Measurements from ENCODE around the gene LIN7A. TPM values are rescaled to one million over a fixed set of nuclear protein-coding genes. Genes with fewer than 3 reads are reported as not detected.
"Not testable (repeated sequence)": the region's sequence is repeated elsewhere in the genome, so short reads cannot be mapped to it uniquely, and the experiment has no call there.

Gene LIN7A
- total RNA-seq, 6 donors from 2014 or later: 7.9 to 32.5 (median 13.8) TPM

DNA sequence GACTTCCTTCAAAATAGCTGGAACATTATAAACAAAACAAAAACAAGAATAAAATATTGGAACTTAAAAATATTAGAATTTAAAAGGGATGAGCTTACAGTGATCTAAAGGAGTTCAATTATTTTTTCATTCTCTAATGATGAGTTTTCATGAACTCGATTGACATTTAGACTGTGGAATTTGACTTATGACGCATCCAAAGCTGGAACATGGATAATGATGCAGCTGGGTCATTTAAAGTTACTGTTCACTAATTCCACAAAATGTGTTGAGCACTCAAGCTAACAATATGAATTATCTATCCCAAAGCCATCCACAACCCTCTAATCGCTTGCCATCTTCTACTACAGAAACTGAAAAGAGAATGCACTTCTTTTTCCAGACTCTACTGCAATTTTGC is 42.5 kb downstream of the LIN7A start:
- Histone ChIP-seq H3K27me3 (no peaks in the 10 kb centered on the region), H3K4me1 (no peaks in the 10 kb centered on the region), H3K27ac (no peak overlapping the region), H3K9me3 (no peaks in the 10 kb centered on the region), H3K4me3 (no peak overlapping the region), H3K36me3 (no peaks in the 10 kb centered on the region)
- ATAC-seq (ENCODE audit: low FRiP score in 2 of 2) (no peak), DNase-seq (no peak)
- TF ChIP-seq, protein P1, sequence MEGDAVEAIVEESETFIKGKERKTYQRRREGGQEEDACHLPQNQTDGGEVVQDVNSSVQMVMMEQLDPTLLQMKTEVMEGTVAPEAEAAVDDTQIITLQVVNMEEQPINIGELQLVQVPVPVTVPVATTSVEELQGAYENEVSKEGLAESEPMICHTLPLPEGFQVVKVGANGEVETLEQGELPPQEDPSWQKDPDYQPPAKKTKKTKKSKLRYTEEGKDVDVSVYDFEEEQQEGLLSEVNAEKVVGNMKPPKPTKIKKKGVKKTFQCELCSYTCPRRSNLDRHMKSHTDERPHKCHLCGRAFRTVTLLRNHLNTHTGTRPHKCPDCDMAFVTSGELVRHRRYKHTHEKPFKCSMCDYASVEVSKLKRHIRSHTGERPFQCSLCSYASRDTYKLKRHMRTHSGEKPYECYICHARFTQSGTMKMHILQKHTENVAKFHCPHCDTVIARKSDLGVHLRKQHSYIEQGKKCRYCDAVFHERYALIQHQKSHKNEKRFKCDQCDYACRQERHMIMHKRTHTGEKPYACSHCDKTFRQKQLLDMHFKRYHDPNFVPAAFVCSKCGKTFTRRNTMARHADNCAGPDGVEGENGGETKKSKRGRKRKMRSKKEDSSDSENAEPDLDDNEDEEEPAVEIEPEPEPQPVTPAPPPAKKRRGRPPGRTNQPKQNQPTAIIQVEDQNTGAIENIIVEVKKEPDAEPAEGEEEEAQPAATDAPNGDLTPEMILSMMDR (IDR thresholded peaks at IDR 0.05): no peak
- TF ChIP-seq POLR2AphosphoS5 (IDR thresholded peaks at IDR 0.05) (no peak), EP300 (IDR thresholded peaks at IDR 0.05) (no peak), POLR2A (IDR thresholded peaks at IDR 0.05) (no peak)
- 85 to 90% methylated on average over 3 of the region's 3 CpGs for WGBS, 2 donors

DNA sequence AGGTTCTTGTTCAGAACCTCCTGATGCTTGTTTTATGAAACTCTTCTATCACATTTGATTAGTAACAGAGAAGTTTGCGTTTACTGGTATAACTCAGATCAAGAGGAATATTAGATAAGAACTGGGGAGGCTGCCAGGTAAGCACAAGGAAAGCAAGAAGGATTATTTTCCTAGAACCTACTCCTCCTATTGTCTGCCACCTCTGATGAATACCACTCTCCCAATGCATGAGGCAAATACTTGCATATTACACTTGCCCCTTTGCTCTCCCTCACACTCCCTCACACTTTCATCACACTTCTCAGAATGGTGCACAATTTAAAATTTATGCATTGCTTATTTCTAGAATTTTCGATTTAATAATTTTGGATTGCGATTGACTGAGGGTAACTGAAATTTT is 43.6 kb downstream of the LIN7A start:
- DNase-seq (no peak), ATAC-seq (ENCODE audit: low FRiP score in 2 of 2) (no peak)
- Histone ChIP-seq H3K9me3 (no peaks in the 10 kb centered on the region), H3K4me1 (no peaks in the 10 kb centered on the region), H3K27ac (no peak overlapping the region), H3K27me3 (no peaks in the 10 kb centered on the region), H3K4me3 (no peak overlapping the region), H3K36me3 (no peaks in the 10 kb centered on the region)
- 80 to 83% methylated on average over 3 of the region's 3 CpGs for WGBS, 2 donors
- TF ChIP-seq POLR2AphosphoS5 (IDR thresholded peaks at IDR 0.05) (no peak), POLR2A (IDR thresholded peaks at IDR 0.05) (no peak), EP300 (IDR thresholded peaks at IDR 0.05) (no peak)
- TF ChIP-seq, protein P1 (IDR thresholded peaks at IDR 0.05): no peak

DNA sequence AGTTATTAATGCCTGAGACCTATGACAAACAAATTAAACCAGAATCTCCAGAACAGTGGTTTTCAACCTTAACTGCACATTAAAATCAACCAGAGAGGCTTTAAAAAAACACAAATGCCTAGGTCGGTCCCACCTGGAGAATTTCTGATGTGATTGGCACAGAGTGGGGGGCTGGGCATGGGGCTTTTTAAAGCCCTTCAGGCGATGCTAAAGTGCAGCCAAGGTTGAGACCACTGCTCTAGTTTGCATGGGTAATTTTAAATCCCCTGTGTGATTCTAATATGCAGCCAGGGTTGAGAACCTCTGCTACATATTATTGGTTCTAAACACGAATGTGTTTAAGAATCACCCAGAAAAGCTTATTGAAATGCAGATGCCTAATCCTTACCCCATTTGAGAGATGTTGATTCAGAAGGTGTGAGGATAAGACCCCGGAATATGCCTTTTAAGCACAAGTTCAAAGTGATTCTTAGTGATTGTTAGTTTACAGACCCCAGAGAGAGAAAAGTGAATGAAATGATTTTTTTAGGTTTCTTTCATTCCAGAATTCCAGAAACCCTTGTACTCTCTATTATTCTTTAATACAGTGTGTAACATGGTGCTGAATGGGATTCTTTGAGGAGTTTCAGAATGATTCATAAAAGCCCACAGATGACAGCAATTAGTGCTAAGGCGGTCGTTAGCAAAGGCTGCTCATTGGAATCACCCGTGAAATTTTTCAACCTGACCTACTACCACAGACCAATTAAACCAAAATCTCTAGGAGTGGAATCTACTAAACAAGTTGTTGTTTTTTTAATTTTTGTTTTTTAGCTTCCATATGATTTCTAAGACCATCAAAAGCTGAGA is 44.9 kb downstream of the LIN7A start:
- no peaks in the 10 kb centered on the region for H3K9me3 ChIP-seq
- H3K27ac ChIP-seq: no peak overlapping the region
- 67 to 69% methylated on average over 7 of the region's 7 CpGs for WGBS, 2 donors
- no peak for ATAC-seq (ENCODE audit: low FRiP score in 2 of 2)
- no peak overlapping the region for H3K4me3 ChIP-seq
- H3K27me3 ChIP-seq: no peaks in the 10 kb centered on the region
- no peaks in the 10 kb centered on the region for H3K4me1 ChIP-seq
- DNase-seq: no peak
- TF ChIP-seq EP300 (IDR thresholded peaks at IDR 0.05): no peak
- TF ChIP-seq POLR2AphosphoS5 (IDR thresholded peaks at IDR 0.05): no peak
- TF ChIP-seq, protein P1 (IDR thresholded peaks at IDR 0.05): no peak
- TF ChIP-seq POLR2A (IDR thresholded peaks at IDR 0.05): no peak
- H3K36me3 ChIP-seq: no peaks in the 10 kb centered on the region

DNA sequence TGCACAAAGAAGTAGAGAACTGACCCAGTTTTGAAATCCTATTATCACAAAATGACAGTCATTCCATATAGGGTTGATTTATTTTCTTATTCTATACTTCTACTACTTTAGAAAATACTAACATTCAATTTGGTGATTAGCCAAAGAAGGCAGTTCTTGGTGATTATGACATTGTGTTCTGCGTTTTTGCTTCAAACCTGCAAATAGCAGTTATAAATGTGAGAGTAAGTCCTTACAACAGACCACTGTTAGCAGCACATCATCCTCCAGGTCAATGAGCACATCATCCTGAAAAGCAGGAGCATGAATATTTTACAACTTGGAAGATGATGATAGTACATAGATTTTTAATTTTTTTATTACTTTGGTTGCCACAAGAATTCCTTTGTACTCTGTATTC is 53.1 kb downstream of the LIN7A start:
- H3K27ac ChIP-seq: no peak overlapping the region
- H3K9me3 ChIP-seq: no peaks in the 10 kb centered on the region
- no peaks in the 10 kb centered on the region for H3K27me3 ChIP-seq
- TF ChIP-seq POLR2AphosphoS5 (IDR thresholded peaks at IDR 0.05): no peak
- no peak for TF ChIP-seq EP300 (IDR thresholded peaks at IDR 0.05)
- TF ChIP-seq POLR2A (IDR thresholded peaks at IDR 0.05): no peak
- TF ChIP-seq, protein P1 (IDR thresholded peaks at IDR 0.05): no peak
- ATAC-seq (ENCODE audit: low FRiP score in 2 of 2): no peak
- no peaks in the 10 kb centered on the region for H3K36me3 ChIP-seq
- H3K4me3 ChIP-seq: no peak overlapping the region
- no peak for DNase-seq
- H3K4me1 ChIP-seq: no peaks in the 10 kb centered on the region
- WGBS, 2 donors: 64 to 85% methylated on average over 1 of the region's 1 CpG

DNA sequence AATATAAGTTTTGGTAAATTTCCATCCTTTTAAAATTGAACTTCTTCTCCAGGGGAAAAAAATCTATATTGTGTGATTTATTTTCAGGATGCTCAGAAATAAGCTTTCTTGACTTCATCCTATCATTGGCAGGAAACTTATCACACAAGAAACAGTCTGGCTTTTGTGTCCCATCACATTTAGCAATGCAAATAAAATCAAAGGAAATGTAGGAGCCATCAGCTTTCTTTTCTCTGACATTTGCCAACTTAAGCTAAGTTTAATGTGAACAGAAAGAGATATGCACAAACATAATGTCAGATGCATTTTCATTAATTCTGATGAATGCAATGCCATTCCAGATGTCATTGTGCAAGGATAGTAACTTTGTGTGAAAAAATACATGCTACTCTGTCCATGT is 56.6 kb downstream of the LIN7A start:
- Histone ChIP-seq H3K4me1 (no peaks in the 10 kb centered on the region), H3K4me3 (no peak overlapping the region), H3K9me3 (no peaks in the 10 kb centered on the region), H3K36me3 (no peaks in the 10 kb centered on the region), H3K27me3 (no peaks in the 10 kb centered on the region), H3K27ac (no peak overlapping the region)
- DNase-seq (no peak), ATAC-seq (ENCODE audit: low FRiP score in 2 of 2) (no peak)
- TF ChIP-seq POLR2A (IDR thresholded peaks at IDR 0.05) (no peak), EP300 (IDR thresholded peaks at IDR 0.05) (no peak), POLR2AphosphoS5 (IDR thresholded peaks at IDR 0.05) (no peak)
- TF ChIP-seq, protein P1 (IDR thresholded peaks at IDR 0.05): no peak

DNA sequence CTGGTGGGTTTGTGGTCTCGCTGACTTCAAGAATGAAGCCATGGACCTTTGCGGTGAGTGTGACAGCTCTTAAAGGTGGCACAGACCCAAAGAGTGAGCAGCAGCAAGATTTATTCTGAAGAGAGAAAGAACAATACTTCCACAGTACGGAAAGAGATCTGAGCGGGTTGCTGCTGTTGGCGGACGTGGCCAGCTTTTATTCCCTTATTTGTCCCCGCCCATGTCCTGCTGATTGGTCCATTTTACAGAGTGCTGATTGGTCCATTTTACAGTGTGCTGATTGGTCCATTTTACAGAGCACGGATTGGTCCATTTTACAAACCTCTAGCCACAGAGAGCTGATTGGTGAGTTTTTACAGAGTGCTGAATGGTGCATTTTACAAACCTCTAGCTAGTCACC is 59.3 kb downstream of the LIN7A start:
- not testable (repeated sequence) for H3K4me3 ChIP-seq; ATAC-seq (ENCODE audit: low FRiP score in 2 of 2); DNase-seq; H3K9me3 ChIP-seq; H3K4me1 ChIP-seq; H3K27ac ChIP-seq; H3K36me3 ChIP-seq; H3K27me3 ChIP-seq
- 81 to 90% methylated on average over 8 of the region's 8 CpGs for WGBS, 2 donors

Data from upper lobe of left lung (tissue), 6 donors.